GM19035 (cell line): ENCODE results near the gene COL20A1.
"Not testable (repeated sequence)": the region's sequence is repeated elsewhere in the genome, so short reads cannot be mapped to it uniquely, and the experiment has no call there.

ENCODE experiments used
- ATAC-seq: cut with Tn5 transposase; IDR thresholded peaks from one replicate; pipeline ENCODE4 v1.9.1; 2021; ENCODE audit not compliant: unreplicated experiment

Gene COL20A1

DNA sequence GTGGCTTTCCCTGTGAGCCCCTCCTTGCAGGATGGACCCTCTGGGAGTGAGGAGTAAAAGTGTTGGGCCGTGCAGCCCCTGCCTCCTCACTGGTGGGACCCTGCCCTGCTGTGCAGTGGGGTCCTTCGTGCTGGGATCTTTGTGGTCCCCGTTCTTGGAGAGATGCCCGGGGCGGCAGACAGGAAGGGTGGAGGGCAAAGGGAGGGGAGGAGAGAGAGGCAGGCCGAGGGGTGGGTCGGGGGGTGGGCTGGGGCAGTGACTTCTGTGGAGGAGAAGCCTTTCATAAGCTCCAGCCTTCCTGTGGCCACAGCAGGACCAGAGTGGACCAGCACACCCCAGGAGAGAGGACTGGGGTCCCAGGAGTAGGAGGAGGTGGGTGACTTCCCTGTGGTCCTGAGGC is at the start of gene COL20A1:
Gene COL20A1, plus strand, starts transcription at position 283 of the 400 bp plus-strand sequence. CDS start 1,922 bp downstream, outside the sequence.
- no peak for ATAC-seq

GRCh38 chr20:63243604-63244247 is 49.3 kb upstream of the COL20A1 start:
- no peak for ATAC-seq

- no peak for ATAC-seq
Observed at GRCh38 chr20:63244468-63244867, 48.5 kb upstream of the COL20A1 start.

GRCh38 chr20:63246490-63247288 is 46.3 kb upstream of the COL20A1 start:
- ATAC-seq = no peak

- ATAC-seq = no peak
Observed at GRCh38 chr20:63247671-63248228, 45.2 kb upstream of the COL20A1 start.

DNA sequence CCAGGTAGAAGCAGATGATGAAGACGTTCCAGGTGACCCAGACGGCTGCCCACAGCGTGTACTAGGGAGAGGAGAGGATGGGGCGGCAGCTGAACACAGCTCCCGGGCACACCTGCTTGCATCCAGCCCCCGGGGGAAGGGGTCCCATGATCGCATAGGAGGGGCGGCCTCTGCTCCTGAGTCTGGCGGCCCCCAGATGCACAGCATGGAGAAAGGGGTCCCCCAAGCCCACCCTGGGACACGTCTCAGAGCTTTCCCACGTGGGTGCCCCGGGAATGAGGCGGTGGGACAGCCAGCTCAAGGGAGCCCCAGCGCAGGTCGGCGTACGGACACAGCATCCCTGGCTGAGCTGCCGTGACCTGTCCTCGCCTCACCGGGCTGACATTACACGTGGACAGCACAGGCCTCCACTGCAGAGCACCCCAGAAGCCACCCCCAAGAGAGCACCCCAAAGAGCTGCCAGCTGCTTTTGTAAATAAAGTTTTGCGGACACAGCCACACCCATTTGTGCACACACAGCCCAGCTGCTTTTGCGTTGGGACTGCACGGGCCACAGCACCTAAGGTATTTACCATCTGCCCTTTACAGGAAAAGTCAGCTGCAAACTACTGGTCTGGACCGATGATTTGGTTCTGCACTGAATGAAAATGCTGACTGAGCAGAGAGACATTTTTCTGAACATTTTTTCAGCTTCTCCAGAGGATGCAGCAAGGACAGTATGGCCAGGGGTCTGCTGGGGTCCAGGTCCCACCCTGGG is 44.0 kb upstream of the COL20A1 start:
- ATAC-seq = no peak

DNA sequence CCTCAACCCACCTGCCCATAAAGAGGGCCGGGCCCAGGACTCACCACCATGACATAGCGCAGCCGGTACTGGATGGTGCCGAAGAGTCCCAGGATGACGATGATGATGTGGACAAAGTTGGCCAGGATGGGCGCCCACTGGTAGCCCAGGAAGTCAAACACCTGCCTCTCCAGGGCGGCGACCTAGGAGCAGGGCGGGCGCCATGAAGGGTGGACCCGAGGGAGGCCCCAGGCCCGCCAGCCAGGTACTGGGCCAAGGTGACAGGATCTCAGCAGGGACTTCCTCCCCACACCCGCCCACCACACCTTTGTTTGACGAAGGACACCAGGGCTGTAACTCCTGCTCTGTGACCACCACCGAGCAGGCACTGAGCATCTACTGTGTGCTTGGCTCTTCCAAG is 43.1 kb upstream of the COL20A1 start:
- ATAC-seq = no peak

DNA sequence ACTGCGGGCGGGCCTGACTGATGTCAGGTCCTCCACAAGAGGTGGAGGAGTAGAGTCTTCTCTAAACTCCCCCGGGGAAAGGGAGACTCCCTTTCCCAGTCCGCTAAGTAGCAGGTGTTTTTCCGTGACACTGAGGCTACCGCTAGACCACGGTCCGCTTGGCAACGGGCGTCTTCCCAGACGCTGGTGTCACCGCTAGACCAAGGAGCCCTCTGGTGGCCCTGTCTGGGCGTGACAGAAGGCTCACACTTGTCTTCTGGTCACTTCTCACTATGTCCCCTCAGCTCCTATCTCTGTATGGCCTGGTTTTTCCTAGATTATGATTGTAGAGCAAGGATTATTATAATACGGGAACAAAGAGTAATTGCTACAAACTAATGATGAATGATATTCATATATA is 41.6 kb upstream of the COL20A1 start:
- not testable (repeated sequence) for ATAC-seq

DNA sequence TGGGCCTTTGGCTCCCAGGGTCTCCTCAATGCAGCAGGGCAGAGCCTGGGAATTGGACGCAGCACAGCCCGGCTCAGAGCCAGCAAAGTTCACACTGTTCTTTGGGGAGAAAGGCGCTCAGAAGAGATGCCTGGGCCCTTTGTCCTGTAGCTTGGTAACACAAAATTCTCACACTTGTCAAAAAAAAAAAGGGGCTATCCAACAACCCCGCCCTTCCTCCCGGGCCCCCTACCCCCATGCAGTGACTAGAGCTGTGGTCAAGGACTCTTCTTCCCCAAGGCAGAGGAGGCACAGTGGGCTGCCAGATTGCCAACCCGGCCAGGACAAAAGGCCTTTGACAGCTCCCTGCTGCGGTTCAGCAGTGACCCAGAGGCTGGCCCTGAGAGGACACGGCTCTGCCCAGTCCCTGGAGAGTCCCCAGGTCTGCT is 40.7 kb upstream of the COL20A1 start:
- no peak for ATAC-seq

DNA sequence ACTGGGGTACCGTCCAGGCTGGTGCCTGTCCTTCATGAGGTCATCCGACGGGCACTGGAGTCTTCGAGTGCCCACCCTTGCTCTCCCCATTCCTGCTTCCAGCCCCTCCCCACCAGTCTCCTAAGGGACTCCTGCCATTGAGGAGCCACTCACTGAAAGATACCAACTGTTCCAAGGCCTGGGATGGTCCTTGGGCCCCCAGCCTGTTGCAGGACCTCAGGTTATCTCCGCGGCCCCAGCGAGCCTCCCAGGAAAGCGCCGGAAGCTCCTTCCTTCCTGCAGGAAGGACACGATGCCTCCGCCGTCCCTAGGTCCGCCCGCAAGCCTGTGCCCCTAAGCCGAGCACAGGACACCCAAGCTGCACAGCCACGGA is 39.9 kb upstream of the COL20A1 start:
- no peak for ATAC-seq

- ATAC-seq = no peak
Observed at GRCh38 chr20:63253438-63254231, 39.4 kb upstream of the COL20A1 start.

DNA sequence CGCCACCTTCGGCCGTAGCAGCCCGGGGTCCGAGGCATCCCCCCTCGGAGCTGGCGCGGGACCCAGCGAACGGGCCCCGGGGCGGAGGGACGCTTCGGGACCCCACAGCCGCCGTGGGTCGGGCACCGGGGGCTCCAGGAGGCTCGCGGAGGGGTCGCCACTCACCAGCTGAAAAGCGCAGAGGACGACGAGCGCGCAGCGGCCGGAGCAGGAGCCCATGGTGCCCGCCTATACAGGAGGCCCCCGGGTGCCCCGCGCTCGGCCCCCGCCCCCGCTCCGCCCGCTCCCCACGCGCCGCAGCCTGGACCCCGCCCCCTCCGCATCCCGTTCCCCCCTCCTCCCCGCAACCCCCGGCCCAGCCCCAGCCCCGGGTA is 38.8 kb upstream of the COL20A1 start, which contains the start of gene NKAIN4:
Gene NKAIN4, minus strand, starts transcription at position 232 of the 374 bp plus-strand sequence. Its CDS starts 13 bp downstream, at position 219.
- ATAC-seq = no peak

DNA sequence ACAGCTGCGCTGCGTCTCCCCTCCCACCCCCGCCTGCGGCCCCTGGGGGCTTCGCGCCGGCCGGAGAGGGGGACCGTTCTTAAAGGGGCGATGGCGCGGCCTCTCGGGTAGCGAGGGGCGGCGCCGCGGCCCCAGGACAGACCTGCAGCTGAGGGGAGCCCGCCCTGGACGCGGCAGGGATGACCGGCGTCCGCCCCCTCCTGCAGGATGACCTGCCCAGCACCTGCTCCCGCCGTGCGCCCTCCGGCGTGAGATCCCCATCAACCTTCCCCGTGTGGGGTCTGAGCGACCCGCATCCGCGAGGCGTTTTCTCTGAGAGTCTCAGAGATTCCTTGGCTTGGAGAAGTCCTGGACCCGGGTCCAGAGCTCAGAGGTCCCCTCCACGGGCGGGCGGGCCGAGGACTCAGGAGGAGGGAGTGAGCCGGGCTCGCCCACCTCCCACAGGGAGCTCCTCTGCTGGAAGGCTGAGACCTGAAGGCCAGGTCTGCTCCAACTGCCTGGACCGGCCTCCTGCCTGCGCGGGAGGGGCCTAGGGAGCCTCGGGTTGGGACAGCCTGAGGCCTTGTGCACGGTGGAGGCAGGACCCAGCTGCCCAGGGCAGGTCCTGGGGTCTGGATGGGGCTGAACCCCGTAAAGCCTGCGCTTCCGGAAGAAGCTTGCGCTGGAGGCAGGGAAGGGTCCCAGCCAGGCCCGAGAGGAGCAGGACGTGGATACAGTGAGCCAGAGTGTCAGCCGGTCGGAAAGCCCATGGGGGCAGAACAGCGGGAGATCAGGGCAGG is 38.2 kb upstream of the COL20A1 start:
- no peak for ATAC-seq

- ATAC-seq = no peak
Observed at GRCh38 chr20:63255931-63256704, 36.9 kb upstream of the COL20A1 start.

DNA sequence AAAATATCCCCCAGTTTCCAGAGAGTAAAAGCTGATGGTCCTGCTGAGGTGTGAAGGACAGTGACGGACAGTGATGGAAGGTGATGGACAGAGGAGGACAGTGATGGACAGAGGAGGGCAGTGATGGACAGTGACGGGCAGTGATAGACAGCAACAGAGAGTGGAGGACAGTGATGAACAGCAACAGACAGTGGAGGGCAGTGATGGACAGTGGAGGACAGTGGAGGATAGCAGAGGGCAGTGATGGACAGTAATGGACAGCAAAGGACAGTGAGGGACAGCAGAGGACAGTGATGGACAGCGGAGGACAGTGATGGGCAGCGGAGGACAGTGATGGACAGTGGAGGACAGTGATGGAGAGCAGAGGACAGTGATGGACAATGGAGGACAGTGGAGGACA is 36.0 kb upstream of the COL20A1 start:
- no peak for ATAC-seq

- no peak for ATAC-seq
Observed at GRCh38 chr20:63257629-63258028, 35.4 kb upstream of the COL20A1 start.

- ATAC-seq = no peak
Observed at GRCh38 chr20:63258781-63259180, 34.2 kb upstream of the COL20A1 start.

DNA sequence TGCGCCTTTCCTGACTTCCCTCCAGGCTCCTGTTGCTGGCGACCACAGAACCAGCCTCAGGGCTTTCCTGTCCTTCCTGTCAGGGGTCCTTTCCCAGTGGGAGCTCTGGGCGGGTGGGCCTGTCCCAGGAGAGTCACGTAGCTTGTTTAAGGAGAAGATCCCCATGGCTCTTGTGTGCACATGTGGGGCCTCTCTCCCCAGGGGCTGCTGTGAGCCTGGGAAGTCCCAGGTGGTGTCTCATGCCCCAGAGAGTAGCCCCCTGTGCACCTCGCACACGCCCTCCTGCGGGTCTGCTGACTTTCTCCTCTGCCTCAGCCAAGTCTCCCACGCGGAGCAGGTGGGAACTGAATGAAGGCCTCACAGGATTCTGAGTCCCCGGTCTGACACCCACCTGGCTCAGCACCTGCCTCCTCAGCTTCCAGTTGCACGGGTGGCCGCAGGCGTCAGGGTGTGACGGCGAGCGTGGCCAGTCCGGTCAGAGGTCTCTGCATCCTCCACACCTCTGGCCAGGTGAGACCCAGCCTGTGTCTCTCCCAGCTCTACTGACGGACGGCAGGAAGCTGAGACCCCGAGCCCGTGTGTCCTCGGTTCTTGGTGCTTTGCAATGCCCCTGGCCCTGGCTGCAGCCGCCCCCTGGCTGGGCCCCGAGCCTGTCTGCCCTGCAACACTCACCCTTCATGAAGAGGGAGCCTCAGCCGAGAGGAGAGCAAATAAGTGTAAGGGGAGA is 33.1 kb upstream of the COL20A1 start:
- ATAC-seq = no peak
